ENCODE measurements around the gene ARGLU1.

- no peak for TF ChIP-seq CTCF (IDR thresholded peaks at IDR 0.05; ENCODE audit: insufficient read depth, low read depth, low read length)
- TF ChIP-seq EZH2 (IDR thresholded peaks at IDR 0.05; ENCODE audit: insufficient read depth, low read length): no peak
Measured at GRCh38 chr13:106533943-106534638, 33.8 kb downstream of the ARGLU1 start.
